Stimulated activated CD8-positive, alpha-beta memory T cell treated with anti-CD3 and anti-CD28 coated beads, Interleukin-2, amount 100 ng/mL, for 48 hours (primary cell): ENCODE measurements around the gene CRTAP.
"Not testable (repeated sequence)": the region's sequence is repeated elsewhere in the genome, so short reads cannot be mapped to it uniquely, and the experiment has no call there.

ENCODE experiments used
- DNase-seq, 2 donors: peaks; one replicate each; pipeline ENCODE4 v3.0.0-alpha.2; 2020; ENCODE audit warnings: low read depth in 2 of 2

Gene CRTAP

DNA sequence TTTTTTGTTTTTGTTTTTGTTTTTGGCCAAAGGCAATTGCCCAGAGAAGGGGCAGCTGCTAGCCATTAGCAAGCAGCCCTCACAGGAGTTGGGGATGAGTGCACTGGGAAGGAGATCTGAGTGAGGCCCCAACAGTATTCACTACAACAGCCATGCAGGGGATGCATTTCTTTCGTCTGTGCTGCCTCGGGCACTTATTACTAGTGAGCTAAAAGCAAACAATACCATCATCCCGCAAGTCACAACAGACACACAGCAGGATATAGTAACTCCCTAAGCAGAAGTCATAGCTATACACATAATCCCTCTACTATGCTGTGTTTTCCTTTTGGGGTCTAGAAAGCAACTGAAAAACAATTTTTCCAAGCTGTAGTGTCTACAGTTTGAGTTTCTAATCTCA is 27.2 kb downstream of the CRTAP start:
- no peak for DNase-seq

GRCh38 chr3:33144433-33144832 is 30.6 kb downstream of the CRTAP start:
- DNase-seq, result peak; percentile 12 to 23

GRCh38 chr3:33145221-33145900 is 31.5 kb downstream of the CRTAP start:
- DNase-seq, result no peak

- no peak for DNase-seq
These were observed 32.2 kb downstream of the CRTAP start for GRCh38 chr3:33145901-33146580.

DNA sequence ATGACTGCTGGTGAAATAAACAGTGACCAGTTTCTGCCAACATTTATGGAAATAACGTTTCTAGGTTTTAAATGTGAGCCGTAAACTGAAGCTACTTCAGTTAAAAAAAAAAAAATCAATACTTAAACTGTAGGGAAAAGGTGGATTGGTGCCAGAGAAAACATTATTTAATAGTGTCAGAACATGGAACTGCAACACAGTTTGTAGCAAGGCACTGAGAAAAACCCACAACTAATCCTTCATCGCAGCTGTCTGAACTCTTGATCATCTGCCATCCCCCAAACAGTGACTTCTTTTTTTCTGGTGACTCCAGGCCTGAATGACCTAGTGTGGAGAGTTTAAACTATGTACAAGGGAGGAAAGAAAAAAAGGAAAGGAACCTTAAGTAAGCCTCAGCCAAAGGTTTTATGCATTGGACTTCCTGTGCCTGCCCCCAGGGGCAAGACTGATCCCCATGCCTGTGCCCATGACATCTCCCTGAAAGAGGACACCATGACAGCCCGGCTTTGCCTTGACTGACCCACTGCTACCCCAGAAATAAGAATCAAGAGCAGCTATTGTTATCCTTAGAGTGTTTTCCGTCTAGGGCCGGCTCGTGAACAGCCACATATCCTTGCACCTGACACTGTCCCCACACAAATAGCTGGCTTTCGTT is 33.1 kb downstream of the CRTAP start:
- DNase-seq, result no peak

- DNase-seq, result no peak
These were observed 35.5 kb downstream of the CRTAP start for GRCh38 chr3:33149342-33149741.

- DNase-seq, result no peak
These were observed 38.8 kb downstream of the CRTAP start for GRCh38 chr3:33152363-33153360.

GRCh38 chr3:33153782-33154181 is 40.0 kb downstream of the CRTAP start:
- DNase-seq, result no peak

GRCh38 chr3:33155301-33155700 is 41.5 kb downstream of the CRTAP start:
- no peak for DNase-seq

GRCh38 chr3:33159234-33159633 is 45.4 kb downstream of the CRTAP start:
- DNase-seq, result no peak

DNA sequence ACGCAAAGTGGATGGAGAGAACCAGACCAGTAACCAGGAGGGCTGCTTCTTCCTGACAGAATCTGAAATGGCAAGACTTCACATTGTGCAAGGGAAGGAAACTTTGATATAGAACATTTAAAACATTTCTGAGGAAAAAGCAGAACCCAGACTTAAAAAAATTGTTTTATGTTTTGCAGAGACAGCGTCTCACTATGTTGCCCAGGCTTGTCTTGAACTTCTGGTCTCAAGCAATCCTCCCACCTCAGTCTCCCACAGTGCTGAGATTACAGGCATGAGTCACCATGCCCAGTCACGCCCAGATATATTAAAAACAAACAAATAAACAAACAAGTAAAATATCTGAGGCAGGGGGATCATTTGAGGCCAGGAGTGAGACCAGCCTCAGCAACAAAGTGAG is 46.2 kb downstream of the CRTAP start:
- DNase-seq, result no peak

DNA sequence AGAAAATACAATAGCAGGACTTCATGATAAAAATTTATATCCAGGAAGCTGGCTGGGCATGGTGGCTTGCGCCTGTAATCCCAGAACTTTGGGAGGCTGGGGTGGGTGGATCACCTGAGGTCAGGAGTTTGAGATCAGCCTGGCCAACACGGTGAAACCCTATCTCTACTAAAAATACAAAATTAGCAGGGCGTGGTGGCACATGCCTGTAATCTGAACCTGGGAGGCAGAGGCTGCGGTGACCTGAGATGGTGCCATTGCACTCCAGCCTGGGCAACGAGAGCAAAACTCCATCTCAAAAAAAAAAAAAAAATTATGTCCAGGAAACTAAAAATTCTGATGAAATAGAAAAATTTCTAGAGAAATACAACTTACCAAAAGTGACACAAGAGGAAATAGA is 48.8 kb downstream of the CRTAP start:
- DNase-seq, result not testable (repeated sequence)

DNA sequence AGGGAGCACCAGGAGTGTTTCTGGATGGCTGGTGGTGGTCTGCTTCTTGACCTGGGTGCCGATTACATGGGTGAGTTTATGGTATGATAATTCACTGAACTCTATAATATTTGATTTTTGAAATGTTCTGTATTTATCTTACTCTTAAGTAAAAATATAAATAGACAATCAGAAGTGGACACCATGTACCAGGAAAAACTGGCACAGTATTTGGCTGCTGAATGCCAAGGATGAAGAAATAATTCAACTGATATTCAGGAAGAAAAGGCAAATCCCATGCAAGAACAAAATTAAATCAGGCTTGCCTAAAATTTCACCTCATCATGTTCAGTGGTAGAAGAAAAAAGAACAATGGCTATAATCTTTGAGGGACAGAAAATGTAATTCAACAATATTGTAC is 51.6 kb downstream of the CRTAP start:
- no peak for DNase-seq

- DNase-seq, result no peak
These were observed 52.3 kb downstream of the CRTAP start for GRCh38 chr3:33166095-33166494.

GRCh38 chr3:33167284-33167683 is 53.5 kb downstream of the CRTAP start:
- DNase-seq, result no peak

GRCh38 chr3:33167716-33168336 is 54.0 kb downstream of the CRTAP start:
- no peak for DNase-seq

- no peak for DNase-seq
These were observed 56.7 kb downstream of the CRTAP start for GRCh38 chr3:33170531-33170930.

- DNase-seq, result no peak
These were observed 57.8 kb downstream of the CRTAP start for GRCh38 chr3:33171580-33171979.

DNA sequence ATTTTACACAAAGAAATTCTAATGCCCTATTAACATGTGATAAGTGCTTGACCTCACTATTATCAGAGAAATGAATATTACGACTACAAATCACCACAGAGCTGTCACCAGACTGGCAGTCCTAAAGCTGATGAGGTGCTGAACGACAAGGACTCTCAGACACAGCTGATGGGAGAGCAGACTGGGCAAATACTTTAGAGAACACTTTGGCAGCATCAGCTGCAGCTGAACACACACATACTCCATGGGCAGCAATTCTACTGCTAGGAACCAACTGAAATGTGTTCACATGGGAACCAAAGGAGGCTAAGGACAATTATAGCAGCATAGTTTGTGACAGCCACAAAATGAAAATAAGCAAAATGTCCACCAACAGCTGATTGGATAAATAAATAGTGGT is 59.3 kb downstream of the CRTAP start:
- DNase-seq, result no peak

- DNase-seq, result no peak
These were observed 59.9 kb downstream of the CRTAP start for GRCh38 chr3:33173672-33174071.

- DNase-seq, result no peak
These were observed 60.3 kb downstream of the CRTAP start for GRCh38 chr3:33174095-33174494.
